ENCODE data around the gene SNX32.

The SNX32 gene

DNA sequence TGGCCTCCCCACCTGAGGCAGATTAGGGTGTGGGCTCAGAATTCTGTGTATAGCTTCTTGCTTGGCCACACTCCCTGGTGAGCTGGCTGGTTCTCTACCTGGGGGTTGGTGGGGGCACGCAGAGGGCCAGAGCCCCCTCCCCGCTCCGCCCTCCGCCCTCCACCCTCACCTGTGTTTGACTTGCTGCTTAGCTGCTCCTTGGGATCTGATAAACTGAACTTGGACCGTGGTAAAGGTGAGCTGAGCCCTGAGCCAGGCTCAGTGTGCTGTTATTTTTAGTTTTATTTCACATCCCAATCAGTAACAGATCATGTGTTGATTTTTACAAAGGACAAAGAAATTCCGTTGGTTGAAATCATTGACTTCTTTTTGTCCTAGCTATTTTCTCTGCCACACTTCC lies 44.9 kb upstream of the SNX32 start:
- Histone ChIP-seq H3K4me3 (ENCODE audit: low read depth, low read length) (no peak overlapping the region), H3K4me1 (ENCODE audit: control insufficient read depth, insufficient read depth, low read length) (no peaks in the 10 kb centered on the region), H3K27ac (ENCODE audit: extremely low read depth, low read depth, low read length) (no peak overlapping the region), H3K36me3 (ENCODE audit: control insufficient read depth in 2 of 2, insufficient read depth in 1 of 2, low read length in 2 of 2) (no peaks in the 10 kb centered on the region), H3K9me3 (ENCODE audit: control insufficient read depth, insufficient read depth, low read depth, low read length) (no peaks in the 10 kb centered on the region)
- POLR2A ChIA-PET = interaction anchor here (0.6 kb wide), 1 partner anchor 118 kb away, joined by 3 read pairs; no protein-coding TSS in a partner anchor
- CTCF ChIA-PET = interaction anchor here (0.6 to 1.7 kb wide), 5 partner anchors 9 to 261 kb away, joined by 3 to 6 read pairs (median 4); no protein-coding TSS in a partner anchor
- TF ChIP-seq ZNF423 (tag by site-specific recombination; IDR thresholded peaks at IDR 0.05) = no peak
- no peak for TF ChIP-seq ZNF366 (tag by site-specific recombination; conservative IDR thresholded peaks at IDR 0.05)
- no peak for TF ChIP-seq ZNF660 (tag by site-specific recombination; IDR thresholded peaks at IDR 0.05)
- TF ChIP-seq ZNF354C (tag by site-specific recombination; IDR thresholded peaks at IDR 0.05; ENCODE audit: borderline replicate concordance, low read depth) = no peak
- no peak for TF ChIP-seq ZNF433 (tag by site-specific recombination; IDR thresholded peaks at IDR 0.05; ENCODE audit: low read depth)
- no peak for TF ChIP-seq FEZF1 (tag by site-specific recombination; IDR thresholded peaks at IDR 0.05)
- TF ChIP-seq GLI4 (tag by site-specific recombination; IDR thresholded peaks at IDR 0.05) = no peak
- TF ChIP-seq, protein P1, sequence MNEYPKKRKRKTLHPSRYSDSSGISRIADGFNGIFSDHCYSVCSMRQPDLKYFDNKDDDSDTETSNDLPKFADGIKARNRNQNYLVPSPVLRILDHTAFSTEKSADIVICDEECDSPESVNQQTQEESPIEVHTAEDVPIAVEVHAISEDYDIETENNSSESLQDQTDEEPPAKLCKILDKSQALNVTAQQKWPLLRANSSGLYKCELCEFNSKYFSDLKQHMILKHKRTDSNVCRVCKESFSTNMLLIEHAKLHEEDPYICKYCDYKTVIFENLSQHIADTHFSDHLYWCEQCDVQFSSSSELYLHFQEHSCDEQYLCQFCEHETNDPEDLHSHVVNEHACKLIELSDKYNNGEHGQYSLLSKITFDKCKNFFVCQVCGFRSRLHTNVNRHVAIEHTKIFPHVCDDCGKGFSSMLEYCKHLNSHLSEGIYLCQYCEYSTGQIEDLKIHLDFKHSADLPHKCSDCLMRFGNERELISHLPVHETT (tag by site-specific recombination; IDR thresholded peaks at IDR 0.05) = no peak
- no peak for TF ChIP-seq ZNF544 (tag by site-specific recombination; IDR thresholded peaks at IDR 0.05)
- no peak for TF ChIP-seq ZNF391 (tag by site-specific recombination; IDR thresholded peaks at IDR 0.05; ENCODE audit: borderline replicate concordance, low read depth)
- TF ChIP-seq ZNF416 (tag by site-specific recombination; IDR thresholded peaks at IDR 0.05) = no peak
- TF ChIP-seq ZNF221 (tag by site-specific recombination; IDR thresholded peaks at IDR 0.05; ENCODE audit: borderline replicate concordance) = no peak
- no peak for TF ChIP-seq ZEB2 (tag by site-specific recombination; IDR thresholded peaks at IDR 0.05)
- no peak for TF ChIP-seq ZNF707 (tag by site-specific recombination; IDR thresholded peaks at IDR 0.05)
- TF ChIP-seq OVOL3 (tag by site-specific recombination; IDR thresholded peaks at IDR 0.05) = no peak
- TF ChIP-seq ZNF837 (tag by site-specific recombination; IDR thresholded peaks at IDR 0.05) = no peak
- TF ChIP-seq, protein P2, sequence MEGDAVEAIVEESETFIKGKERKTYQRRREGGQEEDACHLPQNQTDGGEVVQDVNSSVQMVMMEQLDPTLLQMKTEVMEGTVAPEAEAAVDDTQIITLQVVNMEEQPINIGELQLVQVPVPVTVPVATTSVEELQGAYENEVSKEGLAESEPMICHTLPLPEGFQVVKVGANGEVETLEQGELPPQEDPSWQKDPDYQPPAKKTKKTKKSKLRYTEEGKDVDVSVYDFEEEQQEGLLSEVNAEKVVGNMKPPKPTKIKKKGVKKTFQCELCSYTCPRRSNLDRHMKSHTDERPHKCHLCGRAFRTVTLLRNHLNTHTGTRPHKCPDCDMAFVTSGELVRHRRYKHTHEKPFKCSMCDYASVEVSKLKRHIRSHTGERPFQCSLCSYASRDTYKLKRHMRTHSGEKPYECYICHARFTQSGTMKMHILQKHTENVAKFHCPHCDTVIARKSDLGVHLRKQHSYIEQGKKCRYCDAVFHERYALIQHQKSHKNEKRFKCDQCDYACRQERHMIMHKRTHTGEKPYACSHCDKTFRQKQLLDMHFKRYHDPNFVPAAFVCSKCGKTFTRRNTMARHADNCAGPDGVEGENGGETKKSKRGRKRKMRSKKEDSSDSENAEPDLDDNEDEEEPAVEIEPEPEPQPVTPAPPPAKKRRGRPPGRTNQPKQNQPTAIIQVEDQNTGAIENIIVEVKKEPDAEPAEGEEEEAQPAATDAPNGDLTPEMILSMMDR (tag by site-specific recombination; IDR thresholded peaks at IDR 0.05) = no peak

DNA sequence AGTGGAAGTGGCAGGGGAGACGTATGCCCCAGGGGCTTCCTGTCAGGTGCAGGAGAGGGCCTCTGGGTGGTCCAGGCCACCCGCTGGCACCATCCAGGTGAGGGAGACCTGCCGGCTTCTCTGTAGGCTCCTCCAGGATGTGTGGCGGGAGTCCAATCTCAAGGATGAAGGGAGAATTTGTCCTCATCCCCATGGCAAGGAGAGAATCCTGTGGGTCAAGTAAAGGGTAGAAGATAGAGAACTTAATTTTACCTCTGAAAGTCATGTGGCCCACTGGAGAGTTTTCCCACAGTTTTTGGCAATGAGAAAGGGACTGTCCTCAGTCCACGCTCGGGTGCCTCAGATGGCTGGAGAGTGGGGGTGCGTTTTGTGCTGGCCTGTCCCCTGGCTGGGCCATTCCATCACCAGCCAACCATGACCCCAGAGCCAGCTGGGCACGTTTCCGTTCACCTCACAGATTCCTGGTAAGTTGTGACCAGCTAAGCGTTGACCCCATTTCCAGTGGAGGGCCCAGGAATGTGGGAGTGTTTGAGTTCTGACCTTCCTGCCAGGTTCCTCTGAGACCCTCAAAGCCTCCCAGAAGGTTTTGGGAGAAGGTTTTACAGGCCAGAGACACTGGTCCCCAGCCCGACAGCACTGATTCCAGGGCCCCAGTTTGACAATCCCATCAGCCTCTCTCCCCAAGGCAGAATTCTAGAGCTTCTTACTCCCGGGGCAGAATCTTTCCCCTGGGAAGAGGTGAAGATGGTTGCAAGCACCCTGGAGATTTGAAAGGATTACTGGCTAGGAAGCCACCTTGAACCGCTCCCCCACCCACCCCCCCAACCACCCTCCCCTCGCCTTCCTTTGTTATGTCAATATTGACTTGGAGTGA lies 44.3 kb upstream of the SNX32 start:
- ChIA-PET POLR2A (interaction anchor here (0.6 kb wide), 2 partner anchors 16 to 119 kb away, joined by 3 read pairs; no protein-coding TSS in a partner anchor), CTCF (interaction anchor here (0.6 to 2.3 kb wide), 7 partner anchors 9 to 262 kb away, joined by 3 to 14 read pairs (median 5); partner anchors contain the start of gene AP5B1)
- H3K27ac ChIP-seq (ENCODE audit: extremely low read depth, low read depth, low read length) = no peak overlapping the region
- H3K9me3 ChIP-seq (ENCODE audit: control insufficient read depth, insufficient read depth, low read depth, low read length) = no peaks in the 10 kb centered on the region
- H3K4me1 ChIP-seq (ENCODE audit: control insufficient read depth, insufficient read depth, low read length) = no peaks in the 10 kb centered on the region
- no peaks in the 10 kb centered on the region for H3K36me3 ChIP-seq (ENCODE audit: control insufficient read depth in 2 of 2, insufficient read depth in 1 of 2, low read length in 2 of 2)
- H3K4me3 ChIP-seq (ENCODE audit: low read depth, low read length) = no peak overlapping the region
- TF ChIP-seq ZNF623 (tag by site-specific recombination; IDR thresholded peaks at IDR 0.05) (no peak), ZNF660 (tag by site-specific recombination; IDR thresholded peaks at IDR 0.05) (no peak), ZNF132 (tag by site-specific recombination; IDR thresholded peaks at IDR 0.05; ENCODE audit: borderline replicate concordance) (no peak), FEZF1 (tag by site-specific recombination; IDR thresholded peaks at IDR 0.05) (no peak), ZFP37 (tag by site-specific recombination; IDR thresholded peaks at IDR 0.05) (no peak), ZNF558 (tag by site-specific recombination; IDR thresholded peaks at IDR 0.05) (no peak)
- TF ChIP-seq, protein P3, sequence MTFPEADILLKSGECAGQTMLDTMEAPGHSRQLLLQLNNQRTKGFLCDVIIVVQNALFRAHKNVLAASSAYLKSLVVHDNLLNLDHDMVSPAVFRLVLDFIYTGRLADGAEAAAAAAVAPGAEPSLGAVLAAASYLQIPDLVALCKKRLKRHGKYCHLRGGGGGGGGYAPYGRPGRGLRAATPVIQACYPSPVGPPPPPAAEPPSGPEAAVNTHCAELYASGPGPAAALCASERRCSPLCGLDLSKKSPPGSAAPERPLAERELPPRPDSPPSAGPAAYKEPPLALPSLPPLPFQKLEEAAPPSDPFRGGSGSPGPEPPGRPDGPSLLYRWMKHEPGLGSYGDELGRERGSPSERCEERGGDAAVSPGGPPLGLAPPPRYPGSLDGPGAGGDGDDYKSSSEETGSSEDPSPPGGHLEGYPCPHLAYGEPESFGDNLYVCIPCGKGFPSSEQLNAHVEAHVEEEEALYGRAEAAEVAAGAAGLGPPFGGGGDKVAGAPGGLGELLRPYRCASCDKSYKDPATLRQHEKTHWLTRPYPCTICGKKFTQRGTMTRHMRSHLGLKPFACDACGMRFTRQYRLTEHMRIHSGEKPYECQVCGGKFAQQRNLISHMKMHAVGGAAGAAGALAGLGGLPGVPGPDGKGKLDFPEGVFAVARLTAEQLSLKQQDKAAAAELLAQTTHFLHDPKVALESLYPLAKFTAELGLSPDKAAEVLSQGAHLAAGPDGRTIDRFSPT (tag by site-specific recombination; IDR thresholded peaks at IDR 0.05) = no peak
- TF ChIP-seq, protein P4, sequence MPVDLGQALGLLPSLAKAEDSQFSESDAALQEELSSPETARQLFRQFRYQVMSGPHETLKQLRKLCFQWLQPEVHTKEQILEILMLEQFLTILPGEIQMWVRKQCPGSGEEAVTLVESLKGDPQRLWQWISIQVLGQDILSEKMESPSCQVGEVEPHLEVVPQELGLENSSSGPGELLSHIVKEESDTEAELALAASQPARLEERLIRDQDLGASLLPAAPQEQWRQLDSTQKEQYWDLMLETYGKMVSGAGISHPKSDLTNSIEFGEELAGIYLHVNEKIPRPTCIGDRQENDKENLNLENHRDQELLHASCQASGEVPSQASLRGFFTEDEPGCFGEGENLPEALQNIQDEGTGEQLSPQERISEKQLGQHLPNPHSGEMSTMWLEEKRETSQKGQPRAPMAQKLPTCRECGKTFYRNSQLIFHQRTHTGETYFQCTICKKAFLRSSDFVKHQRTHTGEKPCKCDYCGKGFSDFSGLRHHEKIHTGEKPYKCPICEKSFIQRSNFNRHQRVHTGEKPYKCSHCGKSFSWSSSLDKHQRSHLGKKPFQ (tag by site-specific recombination; IDR thresholded peaks at IDR 0.05) = no peak
- TF ChIP-seq, protein P5, sequence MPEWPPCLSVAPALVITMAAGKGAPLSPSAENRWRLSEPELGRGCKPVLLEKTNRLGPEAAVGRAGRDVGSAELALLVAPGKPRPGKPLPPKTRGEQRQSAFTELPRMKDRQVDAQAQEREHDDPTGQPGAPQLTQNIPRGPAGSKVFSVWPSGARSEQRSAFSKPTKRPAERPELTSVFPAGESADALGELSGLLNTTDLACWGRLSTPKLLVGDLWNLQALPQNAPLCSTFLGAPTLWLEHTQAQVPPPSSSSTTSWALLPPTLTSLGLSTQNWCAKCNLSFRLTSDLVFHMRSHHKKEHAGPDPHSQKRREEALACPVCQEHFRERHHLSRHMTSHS (tag by site-specific recombination; IDR thresholded peaks at IDR 0.05) = no peak

Measured in HEK293 (cell line).